Left renal pelvis (tissue), 4 donors: ENCODE results near the gene WNT11. TPM values are rescaled to one million over a fixed set of nuclear protein-coding genes. Genes with fewer than 3 reads are reported as not detected.

Source experiments
- DNase-seq, 4 donors: peaks; one replicate each; pipeline ENCODE4 v3.0.0-alpha.2; 2013; ENCODE audit warnings: low read depth in 4 of 4, low spot score in 3 of 4
- polyA plus RNA-seq, 4 donors: library from polyadenylated mRNA; unstranded; fragments of 120-200 nt; gene quantifications; one replicate each; pipeline ENCODE4 v1.2.1, GENCODE V29; 2013; ENCODE audit not compliant: insufficient read length in 4 of 4

WNT11 gene
- polyA plus RNA-seq, 4 donors: 6.3 to 21.3 (median 15.4) TPM

DNA sequence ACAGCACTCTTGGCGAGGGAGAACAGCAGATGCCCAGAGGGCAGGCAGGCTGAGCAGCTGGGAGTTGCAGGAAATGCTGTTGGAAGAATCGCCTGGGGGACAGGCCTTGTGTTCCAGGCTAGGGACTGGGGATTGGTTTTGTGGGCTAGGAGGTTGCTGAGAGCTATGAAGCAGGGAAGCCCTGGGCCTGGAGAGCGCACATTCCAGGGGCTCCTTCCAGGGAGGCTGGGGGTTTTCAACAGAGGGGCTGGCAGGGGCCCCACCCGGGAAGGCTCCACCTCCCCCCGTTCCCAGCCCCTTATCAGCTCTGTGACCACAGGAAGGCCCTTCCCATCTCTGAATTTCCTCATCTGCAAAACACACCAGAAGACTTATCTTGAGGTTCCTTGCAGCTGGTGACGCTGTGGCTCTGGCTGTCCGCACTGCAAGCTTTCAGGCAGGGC lies 21.7 kb downstream of the WNT11 start:
- no peak for DNase-seq

GRCh38 chr11:76181371-76181770 lies 24.9 kb downstream of the WNT11 start:
- no peak for DNase-seq

DNA sequence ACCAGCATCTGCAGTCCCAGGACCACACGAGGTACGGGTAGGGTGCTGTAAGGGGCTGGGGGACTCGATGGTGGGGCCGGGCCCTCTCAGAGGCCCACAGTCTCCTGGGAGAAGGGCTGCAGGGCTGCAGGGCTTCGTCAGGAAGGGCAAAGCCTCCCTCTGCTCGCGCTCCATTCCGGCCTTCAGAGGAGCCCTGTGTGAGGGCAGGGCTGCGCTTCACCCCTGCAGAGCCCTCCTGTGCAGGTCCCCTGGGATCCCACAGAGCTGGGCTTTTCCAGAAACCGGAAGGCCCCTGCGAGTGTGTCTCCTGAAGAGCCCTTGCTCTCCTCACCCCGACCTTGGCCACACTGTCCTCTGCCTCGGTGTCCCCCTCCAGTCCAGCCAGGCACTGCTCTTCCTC lies 27.2 kb downstream of the WNT11 start:
- no peak for DNase-seq

GRCh38 chr11:76177250-76177686 lies 29.0 kb downstream of the WNT11 start:
- DNase-seq: no peak

GRCh38 chr11:76176463-76176862 lies 29.8 kb downstream of the WNT11 start:
- no peak for DNase-seq

DNA sequence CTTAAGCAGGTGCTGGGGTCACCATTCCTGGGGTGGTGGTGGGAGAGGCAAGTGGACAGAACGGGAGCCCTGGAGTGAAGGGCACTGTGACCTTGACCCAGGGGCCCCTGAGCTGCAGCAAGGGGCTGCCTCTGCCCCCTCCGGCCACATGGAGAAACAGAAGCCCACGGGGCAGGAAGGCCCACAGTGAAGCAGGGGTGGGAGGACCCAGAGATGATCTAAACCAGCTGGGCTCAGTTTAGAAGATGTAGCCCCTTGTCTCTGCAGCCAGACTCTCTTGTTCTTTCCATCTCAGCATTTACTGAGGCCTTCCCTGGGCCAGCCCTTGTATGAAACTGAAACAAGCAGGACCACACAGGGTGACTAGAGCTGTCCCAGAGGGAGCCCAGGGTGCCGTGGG lies 30.5 kb downstream of the WNT11 start:
- no peak for DNase-seq

GRCh38 chr11:76174330-76174729 lies 32.0 kb downstream of the WNT11 start:
- no peak for DNase-seq

DNA sequence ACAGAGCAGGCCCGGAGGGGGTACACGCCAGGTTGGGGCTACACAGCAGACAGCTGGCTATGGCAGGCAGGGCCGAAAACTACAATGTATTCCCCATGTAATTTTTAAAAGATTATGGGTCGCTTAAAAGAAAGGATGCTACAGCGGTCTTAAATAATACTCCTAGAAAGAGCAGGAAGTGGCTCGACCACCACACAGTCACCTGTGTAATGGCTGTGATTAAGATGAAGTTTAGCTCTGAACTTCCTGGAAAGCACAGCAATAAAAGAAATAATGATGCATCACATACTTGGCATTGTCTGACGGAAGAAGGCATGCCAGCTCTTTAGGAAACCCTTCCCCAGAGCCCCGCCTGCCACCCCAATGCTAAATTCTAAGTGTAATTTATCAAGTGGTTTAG lies 32.6 kb downstream of the WNT11 start:
- no peak for DNase-seq

GRCh38 chr11:76172583-76172982 lies 33.7 kb downstream of the WNT11 start:
- no peak for DNase-seq

DNA sequence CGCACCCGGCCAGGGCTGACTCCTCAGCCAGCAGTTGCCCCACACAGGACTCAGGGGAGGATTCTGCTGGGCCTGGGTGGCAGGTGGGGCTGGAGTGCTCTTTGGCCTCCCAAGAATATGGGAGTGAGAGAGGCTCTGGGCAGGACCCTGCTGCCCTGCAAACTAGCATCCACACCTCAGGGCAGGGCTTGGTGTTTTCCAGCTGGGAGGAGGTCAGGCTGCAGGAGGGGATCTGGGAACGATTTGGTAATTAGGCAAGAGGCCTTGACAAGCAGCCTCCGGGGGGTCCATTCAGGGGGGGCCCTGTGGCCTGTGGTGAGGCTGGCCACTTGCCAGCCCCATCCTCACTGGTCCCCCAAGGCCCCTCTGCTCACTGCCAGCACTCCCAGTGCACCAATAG lies 35.8 kb downstream of the WNT11 start:
- DNase-seq: no peak

DNA sequence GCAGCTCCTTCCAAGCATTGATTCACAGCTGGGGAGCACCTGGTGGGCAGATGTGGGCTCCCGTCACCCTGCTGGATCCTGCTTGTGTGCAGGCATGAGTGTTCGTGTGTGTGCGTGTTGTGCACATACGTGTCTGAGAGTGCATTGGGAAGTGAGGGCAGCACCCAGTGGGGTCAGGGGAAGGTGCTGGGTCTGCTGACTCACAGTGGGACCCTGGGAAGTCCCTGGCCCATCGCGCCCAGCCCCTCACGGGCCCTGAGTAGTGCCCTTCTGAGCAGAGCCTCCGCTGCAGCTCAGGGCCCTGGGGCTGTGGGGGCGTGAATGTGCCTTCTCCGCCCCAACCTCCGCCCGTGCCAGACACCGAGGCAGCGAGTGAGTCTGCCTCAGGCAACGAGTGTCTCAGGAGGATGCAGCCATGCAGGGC lies 36.8 kb downstream of the WNT11 start:
- no peak for DNase-seq

DNA sequence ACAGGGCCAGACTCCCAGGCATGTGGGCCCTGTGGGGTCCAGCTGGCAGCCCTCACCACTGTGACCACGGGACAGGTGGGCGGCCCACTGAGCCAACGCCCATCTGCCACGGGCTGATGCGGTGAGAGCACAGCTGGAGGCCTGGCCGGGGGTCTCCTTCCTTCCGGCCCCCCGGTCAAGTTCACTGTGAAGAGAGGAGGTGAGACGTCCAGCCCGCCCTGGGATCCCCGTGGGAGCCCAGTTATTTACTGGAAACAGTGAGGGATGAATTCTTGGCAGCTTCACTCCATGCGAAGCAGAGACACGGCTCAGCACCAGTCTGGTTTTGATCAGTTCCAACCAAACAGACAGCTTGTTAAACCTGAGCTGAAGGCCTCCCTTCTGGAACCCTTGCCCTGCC lies 38.7 kb downstream of the WNT11 start:
- no peak for DNase-seq

GRCh38 chr11:76166314-76166713 lies 40.0 kb downstream of the WNT11 start:
- no peak for DNase-seq

GRCh38 chr11:76164861-76165751 lies 41.2 kb downstream of the WNT11 start:
- DNase-seq: no peak

- no peak for DNase-seq
These were observed 42.2 kb downstream of the WNT11 start for GRCh38 chr11:76164081-76164480.

- no peak for DNase-seq
These were observed 42.9 kb downstream of the WNT11 start for GRCh38 chr11:76163289-76163880.

DNA sequence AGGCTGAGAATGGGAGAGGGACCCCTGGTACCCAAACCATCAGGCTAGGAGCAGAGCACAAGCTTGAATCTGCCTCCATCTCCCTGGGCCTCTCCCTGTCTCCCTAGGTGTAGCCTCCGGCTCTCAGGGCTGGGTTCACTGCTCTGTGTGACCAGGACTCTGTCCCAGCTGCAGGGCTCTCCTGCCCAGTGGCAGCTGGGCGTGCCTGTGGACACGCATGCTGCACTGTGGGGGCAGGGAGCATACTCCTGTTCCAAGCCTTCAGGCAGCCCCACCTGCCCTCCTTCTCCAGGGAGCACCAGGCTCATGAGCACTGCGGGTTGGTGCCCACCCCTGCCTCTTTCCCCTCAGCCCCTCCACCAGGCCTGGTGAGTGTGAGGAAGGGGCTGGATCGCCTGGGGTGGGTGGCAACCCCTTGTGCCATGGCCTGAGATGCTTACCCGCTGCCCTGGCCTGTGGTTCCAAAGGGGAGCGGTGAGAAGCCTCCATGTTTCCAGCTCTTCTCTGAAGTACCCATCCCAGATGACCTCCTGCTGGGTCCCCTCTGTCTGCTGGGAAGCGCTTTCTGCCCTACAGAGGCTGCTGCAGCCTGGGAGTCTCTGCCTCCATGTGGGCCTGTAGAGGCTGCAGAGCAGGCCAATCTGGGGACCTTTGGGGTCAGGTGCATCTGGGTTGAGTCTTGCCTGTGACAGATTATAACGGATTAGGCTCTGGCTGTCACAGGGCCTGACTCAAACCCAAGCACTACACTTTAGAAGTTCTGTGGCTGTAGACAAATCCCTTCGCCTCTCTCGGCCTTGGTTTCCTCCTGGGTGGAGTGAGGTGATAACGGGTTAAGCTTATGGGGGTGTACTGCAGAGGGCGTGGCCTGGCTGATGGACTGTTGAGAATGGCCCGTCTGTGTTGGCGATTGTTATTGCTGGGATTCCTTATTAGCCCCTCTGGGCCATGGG lies 43.7 kb downstream of the WNT11 start:
- DNase-seq: no peak

DNA sequence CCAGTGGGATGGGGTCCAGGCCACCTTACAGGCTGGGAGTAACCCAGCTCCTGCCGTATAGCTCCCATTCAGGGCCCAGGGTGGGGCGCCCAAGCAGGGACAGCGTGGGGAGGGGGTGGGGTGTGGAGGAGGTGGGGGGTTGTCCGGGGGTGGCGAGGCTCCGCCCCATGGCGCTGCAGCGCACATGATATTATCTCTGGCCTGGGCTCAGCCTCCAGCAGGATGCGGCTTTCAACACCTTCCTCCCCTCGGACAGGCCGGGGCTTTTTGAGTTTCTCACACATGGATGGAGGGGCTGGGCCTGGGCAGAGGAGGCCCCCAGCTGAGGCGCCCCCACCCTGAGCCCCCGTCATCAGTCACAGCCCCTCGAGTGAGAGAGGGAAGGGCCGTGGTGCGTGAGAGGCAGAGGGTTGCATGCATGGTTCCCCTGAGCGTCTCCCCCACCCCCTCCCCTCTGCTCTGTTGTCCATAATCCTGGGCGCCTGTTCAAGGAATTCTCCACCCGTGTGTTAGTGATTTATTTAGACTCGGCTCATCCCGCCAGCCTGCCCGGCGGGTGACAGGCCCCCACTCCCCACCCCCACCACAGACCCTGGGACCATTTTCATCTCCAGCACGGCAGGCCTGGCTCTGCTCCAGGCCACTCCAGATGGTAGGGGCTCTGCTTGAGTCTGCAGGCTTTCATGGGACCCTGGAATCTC lies 44.9 kb downstream of the WNT11 start:
- DNase-seq: no peak

- no peak for DNase-seq
These were observed 45.4 kb downstream of the WNT11 start for GRCh38 chr11:76160856-76161255.

DNA sequence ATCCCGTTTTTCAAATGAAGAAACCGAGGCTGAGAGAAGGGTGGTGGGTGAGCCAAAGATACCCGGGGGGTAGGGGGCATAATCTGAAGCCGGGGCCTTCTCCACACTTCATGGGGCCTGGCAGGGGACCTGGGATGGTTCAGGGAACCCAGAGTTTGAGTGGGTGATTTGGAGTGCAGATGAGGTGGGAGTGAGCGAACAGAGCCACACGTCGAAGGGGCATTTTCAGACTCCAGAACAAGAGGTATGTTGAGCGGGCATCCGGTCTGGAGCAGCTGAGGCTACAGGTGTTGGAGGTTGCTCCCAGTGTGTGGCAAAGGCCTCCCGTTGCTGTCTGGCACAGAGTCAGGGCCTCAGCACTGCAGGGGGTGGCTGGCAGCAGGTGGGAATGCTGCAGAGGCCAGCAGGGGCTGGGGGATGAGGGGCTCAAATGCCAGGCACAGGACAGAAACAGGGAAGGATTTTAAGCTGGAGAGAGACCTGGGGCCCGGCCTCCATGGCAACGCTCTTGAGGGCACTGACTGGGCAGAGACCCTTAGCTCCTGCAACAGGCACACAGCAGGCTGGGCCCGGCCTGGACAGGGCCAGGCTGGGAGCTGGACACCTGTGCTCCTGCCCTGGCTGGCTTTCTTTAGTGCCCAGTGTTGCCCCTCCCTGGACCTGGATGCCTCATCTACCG lies 46.2 kb downstream of the WNT11 start:
- no peak for DNase-seq
